Measurements from ENCODE around the gene SREBF2. TPM values are rescaled to one million over a fixed set of nuclear protein-coding genes. Genes with fewer than 3 reads are reported as not detected.

The SREBF2 gene
- total and polyA plus RNA-seq, 2 of the 8 experiments (the other 6 are each of a cell fraction or from before 2014, with no cell fraction given), result 125 to 144 TPM

- TF ChIP-seq MAFK (IDR thresholded peaks at IDR 0.05; ENCODE audit: low read depth, low read length), result no peak
- TF ChIP-seq ATF3 (IDR thresholded peaks at IDR 0.05; ENCODE audit: insufficient read depth, low read depth, low read length), result no peak
These were observed 23.6 kb downstream of the SREBF2 start (continued) for GRCh38 chr22:41856469-41856868.

Data from H1 (cell line).